Type B pancreatic cell (in vitro differentiated cells): ENCODE results near the gene DLG5. TPM values are rescaled to one million over a fixed set of nuclear protein-coding genes. Genes with fewer than 3 reads are reported as not detected.
A peak's percentile ranks its signal among the peaks of the same experiment; 100 is the strongest.

Experiments
- DNase-seq: peaks from one replicate; pipeline ENCODE4 v3.0.0; 2021; ENCODE audit warnings: mixed read lengths; ENCODE audit not compliant: unreplicated experiment; ENCODE audit errors: extremely low spot score
- H3K27ac Mint-ChIP-seq: 2 replicates; pipeline ENCODE4 v1.8.0; 2021; ENCODE audit warnings: mild to moderate bottlenecking, mixed read lengths
- H3K27me3 Mint-ChIP-seq: 2 replicates; pipeline ENCODE4 v1.8.0; 2021; ENCODE audit warnings: mixed read lengths
- H3K36me3 Mint-ChIP-seq: 2 replicates; pipeline ENCODE4 v1.8.0; 2021; ENCODE audit warnings: mixed read lengths
- H3K4me1 Mint-ChIP-seq: one replicate; pipeline ENCODE4 v1.8.0; 2021; ENCODE audit warnings: mixed read lengths; ENCODE audit not compliant: unreplicated experiment
- H3K4me3 Mint-ChIP-seq: 2 replicates; pipeline ENCODE4 v1.8.0; 2021; ENCODE audit warnings: mild to moderate bottlenecking, mixed read lengths
- H3K9me3 Mint-ChIP-seq: 2 replicates; pipeline ENCODE4 v1.8.0; 2021; ENCODE audit warnings: mixed read lengths
- total RNA-seq: library from RNA; stranded (reverse); gene quantifications from 2 replicates; pipeline ENCODE4 v1.2.1, GENCODE V29; 2021; ENCODE audit warnings: low replicate concordance
- TF ChIP-seq, protein P1 (sequence below): fragments of 200-600 bp; sonication (generic); conservative IDR thresholded peaks from 2 replicates; pipeline ENCODE4 v1.5.0; 2021; ENCODE audit warnings: antibody characterized with exemption, mild to moderate bottlenecking

DLG5 gene
- total RNA-seq, 1 donor from 2014 or later, result 80.0 TPM

DNA sequence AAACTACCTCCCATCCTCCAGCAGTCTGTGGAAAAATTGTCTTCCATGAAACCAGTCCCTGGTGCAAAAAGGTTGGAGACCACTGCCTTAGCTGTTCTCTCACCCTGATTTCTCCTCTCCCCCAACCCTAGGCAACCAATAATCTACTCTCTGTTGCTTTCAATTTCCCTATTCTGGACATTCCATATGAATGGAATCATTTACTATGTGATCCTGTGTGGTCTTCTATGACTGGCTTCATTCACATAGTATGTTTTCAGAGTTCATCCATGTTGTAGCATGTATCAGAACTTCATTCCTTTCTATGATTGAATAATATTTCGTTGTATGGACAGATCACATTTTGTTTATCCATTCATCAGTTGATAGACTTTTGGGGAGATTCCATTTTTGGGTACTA lies 38.3 kb upstream of the DLG5 start:
- Mint-ChIP-seq H3K4me1 (peaks cover 21% of the 10 kb centered on the region), H3K27ac (no peak overlapping the region), H3K27me3 (no peaks in the 10 kb centered on the region), H3K36me3 (peaks cover 4% of the 10 kb centered on the region), H3K9me3 (peaks cover 5% of the 10 kb centered on the region), H3K4me3 (no peak overlapping the region)
- TF ChIP-seq, protein P1, sequence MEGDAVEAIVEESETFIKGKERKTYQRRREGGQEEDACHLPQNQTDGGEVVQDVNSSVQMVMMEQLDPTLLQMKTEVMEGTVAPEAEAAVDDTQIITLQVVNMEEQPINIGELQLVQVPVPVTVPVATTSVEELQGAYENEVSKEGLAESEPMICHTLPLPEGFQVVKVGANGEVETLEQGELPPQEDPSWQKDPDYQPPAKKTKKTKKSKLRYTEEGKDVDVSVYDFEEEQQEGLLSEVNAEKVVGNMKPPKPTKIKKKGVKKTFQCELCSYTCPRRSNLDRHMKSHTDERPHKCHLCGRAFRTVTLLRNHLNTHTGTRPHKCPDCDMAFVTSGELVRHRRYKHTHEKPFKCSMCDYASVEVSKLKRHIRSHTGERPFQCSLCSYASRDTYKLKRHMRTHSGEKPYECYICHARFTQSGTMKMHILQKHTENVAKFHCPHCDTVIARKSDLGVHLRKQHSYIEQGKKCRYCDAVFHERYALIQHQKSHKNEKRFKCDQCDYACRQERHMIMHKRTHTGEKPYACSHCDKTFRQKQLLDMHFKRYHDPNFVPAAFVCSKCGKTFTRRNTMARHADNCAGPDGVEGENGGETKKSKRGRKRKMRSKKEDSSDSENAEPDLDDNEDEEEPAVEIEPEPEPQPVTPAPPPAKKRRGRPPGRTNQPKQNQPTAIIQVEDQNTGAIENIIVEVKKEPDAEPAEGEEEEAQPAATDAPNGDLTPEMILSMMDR, result no peak
- no peak for DNase-seq

DNA sequence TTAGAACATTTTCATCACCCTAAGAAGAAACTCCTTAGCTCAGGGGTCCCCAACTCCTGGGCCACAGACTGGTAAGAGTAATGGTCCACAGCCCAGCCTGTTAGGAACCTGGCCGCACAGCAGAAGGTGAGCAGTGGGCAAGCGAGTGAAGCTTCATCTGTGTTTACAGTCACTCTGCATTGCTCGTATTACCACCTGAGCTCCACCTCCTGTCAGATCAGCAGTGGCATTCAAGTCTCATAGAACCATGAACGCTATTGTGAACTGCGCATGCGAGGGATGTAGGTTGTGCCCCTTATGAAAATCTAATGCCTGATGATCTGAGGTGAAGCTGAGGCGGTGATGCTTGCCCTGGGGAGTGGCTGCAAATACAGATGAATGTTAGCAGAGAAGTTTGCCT lies 37.3 kb upstream of the DLG5 start:
- H3K9me3 Mint-ChIP-seq, result peaks cover 5% of the 10 kb centered on the region
- TF ChIP-seq, protein P1, result no peak
- H3K36me3 Mint-ChIP-seq, result peaks cover 4% of the 10 kb centered on the region
- H3K4me3 Mint-ChIP-seq, result no peak overlapping the region
- DNase-seq, result no peak
- no peak overlapping the region for H3K27ac Mint-ChIP-seq
- peaks cover 18% of the 10 kb centered on the region for H3K4me1 Mint-ChIP-seq
- H3K27me3 Mint-ChIP-seq, result no peaks in the 10 kb centered on the region

GRCh38 chr10:77962350-77963146 lies 36.0 kb upstream of the DLG5 start:
- H3K9me3 Mint-ChIP-seq, result peaks cover 5% of the 10 kb centered on the region
- H3K36me3 Mint-ChIP-seq, result peaks cover 4% of the 10 kb centered on the region
- no peaks in the 10 kb centered on the region for H3K27me3 Mint-ChIP-seq
- peak overlapping the region; percentile 3 for H3K27ac Mint-ChIP-seq
- DNase-seq, result no peak
- peaks cover 11% of the 10 kb centered on the region for H3K4me1 Mint-ChIP-seq
- no peak overlapping the region for H3K4me3 Mint-ChIP-seq
- TF ChIP-seq, protein P1, result no peak

- H3K27ac Mint-ChIP-seq, result no peak overlapping the region
- TF ChIP-seq, protein P1, result no peak
- peaks cover 5% of the 10 kb centered on the region for H3K9me3 Mint-ChIP-seq
- H3K4me3 Mint-ChIP-seq, result no peak overlapping the region
- H3K36me3 Mint-ChIP-seq, result peaks cover 4% of the 10 kb centered on the region
- no peak for DNase-seq
- H3K4me1 Mint-ChIP-seq, result peaks cover 8% of the 10 kb centered on the region
- H3K27me3 Mint-ChIP-seq, result no peaks in the 10 kb centered on the region
These were observed 35.1 kb upstream of the DLG5 start for GRCh38 chr10:77961668-77962067.

- Mint-ChIP-seq H3K27ac (no peak overlapping the region), H3K4me3 (no peak overlapping the region), H3K27me3 (no peaks in the 10 kb centered on the region), H3K9me3 (peaks cover 5% of the 10 kb centered on the region), H3K36me3 (peaks cover 4% of the 10 kb centered on the region), H3K4me1 (peaks cover 8% of the 10 kb centered on the region)
- DNase-seq, result no peak
- TF ChIP-seq, protein P1, result no peak
These were observed 34.3 kb upstream of the DLG5 start for GRCh38 chr10:77960829-77961329.
